GM13976 (cell line): Measurements from ENCODE around the gene CNOT6.

Source experiments
- DNase-seq: peaks from one replicate; pipeline ENCODE4 v3.0.0; 2012; ENCODE audit warnings: low spot score
- CTCF ChIP-seq: IDR thresholded peaks from 2 replicates; pipeline ENCODE4 v1.5.1; 2012; ENCODE audit warnings: borderline replicate concordance, mild to moderate bottlenecking; ENCODE audit not compliant: insufficient read depth; ENCODE audit errors: extremely low read depth, missing control alignments, control extremely low read depth
- in situ Hi-C: fragments of 300-500 bp; cut with MboI; formaldehyde crosslinking; loops from one replicate; pipeline ENCODE4 v1.12.0; 2022; ENCODE audit warnings: low sequenced_read_pairs, mixed read lengths, inconsistent platforms; ENCODE audit not compliant: unreplicated experiment

The CNOT6 gene

DNA sequence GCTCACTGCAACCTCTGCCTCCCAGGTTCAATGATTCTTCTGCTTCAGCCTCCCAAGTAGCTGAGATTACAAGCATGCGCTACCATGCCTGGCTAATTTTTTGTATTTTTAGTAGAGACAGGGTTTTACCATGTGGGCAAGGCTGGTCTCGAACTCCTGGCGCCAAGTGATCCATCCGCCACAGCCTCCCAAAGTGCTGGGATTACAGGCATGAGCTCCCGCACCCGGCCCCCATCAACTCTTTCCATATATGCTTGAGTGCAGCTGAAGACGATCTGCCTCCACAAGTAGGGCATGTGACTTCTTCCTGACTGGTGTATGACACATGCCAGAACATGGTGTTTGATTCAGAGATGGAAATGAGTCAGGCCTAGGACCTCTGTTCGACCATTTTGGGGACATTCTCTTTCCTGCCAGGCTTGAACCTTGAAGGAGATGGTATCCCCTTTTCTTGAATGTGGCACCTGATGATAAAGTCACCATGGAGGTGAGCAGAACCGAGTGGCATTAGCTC is 7.5 kb upstream of the CNOT6 start:
- in situ Hi-C loops, result no loop called here
- TF ChIP-seq CTCF, result no peak
- DNase-seq, result no peak

DNA sequence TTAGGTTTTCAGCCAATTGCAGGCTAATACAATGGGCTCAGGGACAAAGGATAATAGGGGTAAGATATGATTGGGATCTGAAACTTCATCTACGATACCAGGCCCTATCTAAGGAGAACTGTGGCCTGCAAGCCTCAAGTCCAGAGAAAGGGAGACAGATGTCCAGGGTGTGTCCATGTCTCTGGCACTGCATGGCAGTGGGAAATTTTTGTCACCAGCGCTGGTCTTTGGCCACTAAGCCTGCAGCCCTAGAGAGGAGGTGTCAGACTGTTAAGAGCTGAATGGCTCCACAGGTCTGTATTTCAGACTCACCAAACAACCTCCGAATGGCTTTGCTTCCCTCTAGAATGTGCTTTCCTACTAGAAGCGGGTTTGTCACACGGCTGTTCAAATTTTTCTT is 6.6 kb upstream of the CNOT6 start:
- in situ Hi-C loops, result no loop called here
- DNase-seq, result no peak
- TF ChIP-seq CTCF, result no peak

DNA sequence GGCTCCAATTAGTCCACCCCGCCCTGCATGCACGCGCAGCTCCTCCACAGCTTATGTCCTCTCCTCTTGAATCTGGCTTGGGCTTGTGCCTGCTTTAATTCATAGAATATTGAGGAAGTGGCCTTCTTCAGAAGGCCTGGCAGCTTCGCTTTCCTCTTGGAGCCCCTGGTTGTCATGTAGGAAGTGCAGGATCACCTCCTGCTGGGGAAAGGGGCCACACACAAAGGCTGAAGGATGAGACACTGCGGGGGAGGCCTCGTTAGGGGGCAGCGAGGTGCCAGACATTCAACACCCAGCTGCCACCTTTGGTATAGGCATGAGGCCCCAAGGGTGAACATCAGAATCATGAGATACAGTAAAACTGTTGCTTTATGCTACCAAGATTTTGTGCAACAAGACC is 2.7 kb upstream of the CNOT6 start:
- peak; percentile 9 for TF ChIP-seq CTCF
- in situ Hi-C loops, result no loop called here
- no peak for DNase-seq

DNA sequence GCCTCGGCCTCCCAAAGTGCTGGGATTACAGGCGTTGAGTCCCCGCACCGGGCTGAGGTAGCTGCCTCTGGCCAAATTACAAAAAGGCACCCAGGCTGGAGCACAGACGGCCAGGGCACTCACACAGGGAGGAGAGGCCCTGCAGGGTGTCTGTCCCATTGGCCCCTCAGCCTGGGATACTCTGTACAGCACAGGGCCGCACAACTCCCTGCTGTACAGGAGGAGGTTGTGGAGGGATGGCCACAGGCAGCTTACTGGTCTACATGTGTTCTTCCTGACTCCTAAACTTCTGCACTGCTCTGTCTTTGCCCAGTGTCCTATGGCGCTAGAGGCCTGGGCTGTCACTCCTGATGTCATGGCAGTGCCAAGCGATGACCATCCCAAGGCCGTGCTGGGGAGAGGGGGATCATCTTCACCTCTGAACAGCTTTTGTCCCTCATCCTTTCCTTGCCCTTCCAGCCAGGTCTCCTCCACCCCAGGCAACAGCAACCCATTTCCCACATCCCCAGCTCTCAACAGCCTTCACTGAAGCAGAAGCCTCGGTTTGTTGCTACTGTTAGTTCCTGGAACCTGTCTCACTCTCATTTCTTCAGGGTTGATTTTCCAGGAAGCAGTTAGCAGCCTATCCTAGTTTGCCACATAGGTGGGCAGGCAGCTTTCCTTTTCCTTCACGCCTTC is 1.8 kb upstream of the CNOT6 start:
- in situ Hi-C loops, result no loop called here
- no peak for TF ChIP-seq CTCF
- DNase-seq, result no peak

GRCh38 chr5:180494510-180495181 is 467 bp downstream of the CNOT6 start:
- peak; percentile 72 for DNase-seq
- in situ Hi-C loops, result no loop called here
- TF ChIP-seq CTCF, result no peak

- no peak for DNase-seq
- TF ChIP-seq CTCF, result no peak
- in situ Hi-C loops, result no loop called here
Measured at GRCh38 chr5:180495292-180495691, 1.1 kb downstream of the CNOT6 start.
